Astrocyte of the spinal cord (primary cell): ENCODE results near the gene ALOX12B.
"Not testable (repeated sequence)": the region's sequence is repeated elsewhere in the genome, so short reads cannot be mapped to it uniquely, and the experiment has no call there.

Source experiments
- DNase-seq: peaks from one replicate; pipeline ENCODE4 v3.0.0; 2011; ENCODE audit warnings: low read depth, low spot score
- H3K4me3 ChIP-seq: 2 replicates; pipeline ENCODE4 v1.5.1; 2011; ENCODE audit warnings: low read depth, mild to moderate bottlenecking, low read length, moderate library complexity
- in situ Hi-C: cut with HindIII; loops from 2 replicates; pipeline ENCODE4 v1.10.0; 2017; ENCODE audit warnings: low sequenced_read_pairs
- TF ChIP-seq, protein P1 (sequence below): IDR thresholded peaks from 2 replicates; pipeline ENCODE4 v1.5.1; 2012; ENCODE audit warnings: low read depth, mild to moderate bottlenecking, low read length, inconsistent platforms

ALOX12B gene

DNA sequence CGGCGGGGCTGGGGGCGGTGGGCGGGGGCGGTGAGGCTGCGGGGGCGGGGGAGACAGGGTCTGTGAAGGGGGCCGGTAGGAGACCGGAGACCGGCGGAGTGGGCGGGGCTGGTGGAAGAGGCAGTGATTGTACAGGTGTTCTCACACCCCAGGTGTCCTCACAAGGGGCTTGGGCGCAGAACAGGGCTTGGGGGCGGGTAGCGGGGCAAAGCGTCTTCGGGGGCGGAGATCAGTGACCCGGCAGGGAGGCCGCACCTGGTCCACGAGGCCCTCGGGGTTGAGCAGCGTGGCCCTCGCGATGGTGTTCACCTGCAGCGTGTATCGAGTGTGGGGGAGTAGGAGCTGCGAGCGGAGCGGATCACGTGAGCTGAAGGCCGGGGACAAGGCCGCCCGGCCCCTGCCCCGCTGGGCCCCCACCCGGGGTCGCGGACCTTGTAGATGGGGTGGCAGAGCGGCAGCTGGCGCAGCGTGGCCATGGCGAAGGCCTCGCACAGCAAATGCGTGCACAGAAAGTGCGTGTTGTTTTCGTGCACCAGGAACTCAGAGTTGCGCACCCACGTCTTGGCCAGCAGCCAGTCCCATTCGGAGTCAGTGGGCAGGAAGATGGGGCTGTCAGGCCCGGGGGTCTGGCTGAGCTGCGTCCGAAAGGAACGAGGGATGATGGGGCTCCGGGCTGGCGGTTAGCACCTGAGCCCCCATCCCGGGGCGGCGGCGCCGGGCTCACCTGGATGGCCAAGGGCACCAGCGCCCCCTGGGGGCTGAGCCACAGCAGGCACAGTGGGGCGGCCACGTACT is 22.3 kb upstream of the ALOX12B start:
- H3K4me3 ChIP-seq = no peak overlapping the region
- in situ Hi-C loops = loop anchor here (10.0 kb wide), 1 partner anchor 55 kb away; no protein-coding TSS in a partner anchor
- TF ChIP-seq, protein P1, sequence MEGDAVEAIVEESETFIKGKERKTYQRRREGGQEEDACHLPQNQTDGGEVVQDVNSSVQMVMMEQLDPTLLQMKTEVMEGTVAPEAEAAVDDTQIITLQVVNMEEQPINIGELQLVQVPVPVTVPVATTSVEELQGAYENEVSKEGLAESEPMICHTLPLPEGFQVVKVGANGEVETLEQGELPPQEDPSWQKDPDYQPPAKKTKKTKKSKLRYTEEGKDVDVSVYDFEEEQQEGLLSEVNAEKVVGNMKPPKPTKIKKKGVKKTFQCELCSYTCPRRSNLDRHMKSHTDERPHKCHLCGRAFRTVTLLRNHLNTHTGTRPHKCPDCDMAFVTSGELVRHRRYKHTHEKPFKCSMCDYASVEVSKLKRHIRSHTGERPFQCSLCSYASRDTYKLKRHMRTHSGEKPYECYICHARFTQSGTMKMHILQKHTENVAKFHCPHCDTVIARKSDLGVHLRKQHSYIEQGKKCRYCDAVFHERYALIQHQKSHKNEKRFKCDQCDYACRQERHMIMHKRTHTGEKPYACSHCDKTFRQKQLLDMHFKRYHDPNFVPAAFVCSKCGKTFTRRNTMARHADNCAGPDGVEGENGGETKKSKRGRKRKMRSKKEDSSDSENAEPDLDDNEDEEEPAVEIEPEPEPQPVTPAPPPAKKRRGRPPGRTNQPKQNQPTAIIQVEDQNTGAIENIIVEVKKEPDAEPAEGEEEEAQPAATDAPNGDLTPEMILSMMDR = peak; percentile 78
- no peak for DNase-seq

DNA sequence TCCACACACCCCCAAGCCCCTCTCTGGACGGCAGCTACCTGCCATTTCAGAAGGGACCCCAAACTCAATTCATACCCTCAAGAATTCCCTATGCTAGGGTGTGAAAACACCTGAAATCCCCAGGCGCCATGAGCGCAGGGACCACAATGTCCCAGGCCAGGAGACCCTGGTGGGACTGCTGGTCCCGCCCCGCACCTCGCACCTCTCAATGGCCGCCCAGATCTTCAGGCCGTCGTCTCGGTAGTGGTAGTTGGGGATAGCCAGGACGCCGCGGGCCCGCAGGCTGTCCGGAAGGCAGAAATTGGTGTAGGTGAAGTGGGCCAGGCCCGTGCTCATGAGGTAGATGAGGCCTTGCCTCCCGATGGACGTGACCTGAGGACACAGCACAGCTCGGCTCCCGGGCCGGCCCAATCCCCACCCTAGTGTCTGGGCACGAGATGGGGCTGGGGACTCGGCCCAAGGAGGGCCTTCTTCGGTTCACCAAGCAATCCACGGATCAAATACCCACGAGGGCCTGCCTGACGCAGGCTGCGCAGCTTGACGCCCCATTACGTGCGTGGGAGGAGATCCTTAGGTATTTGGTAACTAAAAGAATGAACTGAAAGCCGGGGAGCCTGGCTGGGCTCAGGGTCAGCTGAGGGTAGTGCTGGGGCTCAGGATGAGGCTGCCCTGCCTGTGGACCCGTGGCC is 21.6 kb upstream of the ALOX12B start:
- no peak for DNase-seq
- in situ Hi-C loops = no loop called here
- TF ChIP-seq, protein P1 = no peak
- H3K4me3 ChIP-seq = no peak overlapping the region

DNA sequence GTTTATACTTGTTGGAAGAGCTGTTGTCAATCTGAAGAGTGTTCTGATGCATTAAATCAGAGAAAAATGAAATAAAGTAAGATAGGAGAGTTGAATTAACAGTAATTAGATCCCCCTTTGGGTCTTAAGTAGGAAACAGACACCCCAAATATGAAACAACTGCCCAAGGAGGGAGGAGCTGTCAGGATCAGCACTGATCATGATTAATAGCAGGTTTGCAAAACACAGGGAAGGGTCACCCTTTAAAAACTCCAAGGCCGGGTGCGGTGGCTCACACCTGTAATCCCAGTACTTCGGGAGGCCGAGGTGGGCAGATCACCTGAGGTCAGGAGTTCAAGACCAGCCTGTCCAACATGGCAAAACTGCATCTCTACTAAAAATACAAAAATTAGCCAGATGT is 19.5 kb upstream of the ALOX12B start:
- DNase-seq, H3K4me3 ChIP-seq, in situ Hi-C loops: not testable (repeated sequence)

DNA sequence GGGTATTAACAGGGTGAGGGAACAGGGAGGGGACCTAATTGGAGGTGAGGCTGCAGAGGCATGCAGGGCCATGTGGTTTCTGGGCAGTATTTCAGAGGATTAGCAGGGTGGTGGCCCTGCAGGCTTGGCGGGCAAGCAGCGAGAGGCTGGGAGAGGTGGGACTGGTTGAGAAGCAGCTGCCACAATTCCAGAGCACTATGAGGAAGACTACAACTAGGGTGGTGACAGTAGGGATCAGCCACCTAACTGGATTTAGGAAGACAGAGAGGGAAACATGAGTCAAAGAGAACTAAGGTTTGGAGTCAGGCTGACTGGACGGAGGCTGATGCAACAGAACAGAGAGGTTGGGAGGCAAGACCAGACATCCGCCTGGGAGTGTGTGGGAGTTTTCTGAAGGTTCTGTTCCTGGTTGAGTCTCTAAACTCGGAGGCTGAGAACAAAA is 18.5 kb upstream of the ALOX12B start:
- in situ Hi-C loops = no loop called here

DNA sequence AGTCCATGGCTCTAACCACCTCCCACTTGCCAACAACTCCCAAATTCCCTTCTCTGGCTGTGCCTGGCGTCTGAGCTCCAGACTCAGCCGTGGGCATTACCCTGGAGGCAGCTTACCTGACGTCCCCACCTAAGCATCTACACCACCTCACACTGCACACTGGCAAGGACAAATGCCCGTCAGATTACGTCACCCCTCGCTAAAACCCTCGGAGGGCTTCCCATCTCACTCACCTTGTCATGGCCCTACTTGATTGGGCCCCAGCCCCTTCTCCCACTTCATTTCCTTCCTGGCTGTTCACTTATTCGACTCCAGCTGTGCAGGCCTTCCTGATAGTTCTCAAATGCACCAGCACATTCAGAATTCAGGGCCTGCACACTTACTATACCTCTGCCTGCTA is 17.4 kb upstream of the ALOX12B start:
- in situ Hi-C loops = no loop called here

More for the DNA sequence above, 18.5 kb upstream of the ALOX12B start:
- DNase-seq = no peak
- H3K4me3 ChIP-seq = no peak overlapping the region
- TF ChIP-seq, protein P1 = no peak

DNA sequence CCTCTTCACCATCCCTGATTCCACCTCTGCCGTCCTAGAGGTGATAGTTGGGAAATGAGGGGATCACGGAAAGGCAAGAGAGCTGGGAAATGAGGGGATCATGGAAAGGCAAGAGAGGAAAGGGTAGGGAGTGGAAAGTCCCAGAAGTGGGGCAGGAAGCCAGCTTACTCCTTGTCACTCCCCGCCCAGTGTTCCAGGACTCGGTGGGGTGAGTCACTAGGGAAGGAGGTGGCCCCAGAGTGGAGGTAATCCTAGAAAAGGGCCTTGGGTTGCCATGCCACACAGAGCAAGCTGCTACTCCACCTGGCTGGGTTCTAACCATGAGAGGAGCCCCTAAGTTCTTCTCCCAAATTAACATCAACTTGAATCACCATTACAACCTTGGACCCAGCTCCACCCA is 16.0 kb upstream of the ALOX12B start:
- in situ Hi-C loops = no loop called here
- DNase-seq = no peak
- TF ChIP-seq, protein P1 = no peak
- H3K4me3 ChIP-seq = no peak overlapping the region

More for the DNA sequence above, 17.4 kb upstream of the ALOX12B start:
- DNase-seq = no peak
- H3K4me3 ChIP-seq = no peak overlapping the region
- TF ChIP-seq, protein P1 = no peak

DNA sequence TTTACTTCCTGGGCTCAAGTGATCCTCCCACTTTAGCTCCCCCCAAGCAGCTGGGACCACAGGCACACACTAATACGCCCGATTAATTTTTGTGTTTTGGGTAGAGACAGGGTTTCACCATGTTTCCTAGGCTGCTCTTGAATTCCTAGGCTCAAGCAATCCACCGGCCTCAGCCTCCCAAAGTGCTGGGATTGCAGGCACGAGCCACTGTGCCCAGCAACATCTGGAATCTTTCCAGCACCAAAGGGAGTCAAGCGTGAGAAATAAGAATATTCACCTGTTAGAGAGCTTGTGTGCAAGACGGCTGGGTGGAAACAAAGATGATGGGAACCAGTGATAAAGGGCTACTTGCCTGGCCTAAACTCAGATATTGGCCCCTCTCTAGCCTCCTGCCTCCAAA is 14.2 kb upstream of the ALOX12B start:
- DNase-seq = no peak
- TF ChIP-seq, protein P1 = no peak
- no peak overlapping the region for H3K4me3 ChIP-seq
- in situ Hi-C loops = no loop called here
